ENCODE results near the gene VPS13C.

Gene VPS13C

DNA sequence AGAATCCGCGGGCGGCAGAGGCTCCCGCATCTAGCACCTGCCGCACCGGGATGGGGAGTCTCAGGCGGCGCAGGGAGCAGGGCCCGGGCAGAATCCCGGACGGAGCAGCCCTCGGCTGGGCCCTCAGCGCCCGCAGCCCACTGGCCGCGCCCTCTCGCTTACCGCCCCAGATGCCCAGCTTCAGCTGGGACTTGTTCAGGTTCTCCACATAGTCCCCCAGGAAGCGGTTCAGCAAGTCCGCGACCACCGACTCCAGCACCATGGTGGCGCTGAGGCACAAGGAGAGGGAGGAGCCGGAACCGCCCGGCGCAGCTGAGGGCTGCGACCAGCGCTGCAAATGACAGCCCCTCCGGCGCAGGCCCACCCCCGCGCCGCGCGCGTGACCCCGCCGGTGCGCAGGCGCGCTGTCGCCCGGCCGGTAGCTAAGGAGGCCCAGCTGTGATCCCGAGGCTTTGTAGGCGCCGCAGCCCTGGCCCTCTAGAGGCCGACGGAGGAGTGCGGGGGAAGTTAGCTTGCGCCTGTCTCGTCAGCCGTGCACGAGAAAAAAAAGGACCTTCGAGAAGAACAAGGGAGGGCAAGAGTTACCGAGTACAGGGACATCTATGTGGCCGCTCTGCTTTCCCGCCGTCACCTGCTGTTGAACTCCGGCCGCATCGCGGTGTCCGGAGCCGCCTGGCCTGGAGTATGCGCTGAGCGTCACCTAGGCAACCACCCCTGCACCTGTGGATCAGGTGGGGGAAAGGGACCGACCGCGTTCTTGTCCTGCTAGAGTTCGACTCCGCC is at the start of gene VPS13C:
Gene VPS13C, minus strand, starts transcription at position 335 of the 783 bp plus-strand sequence. Its CDS starts 73 bp downstream, at position 262.
- DNase-seq (ENCODE audit: low read depth), result peak; percentile 87

DNA sequence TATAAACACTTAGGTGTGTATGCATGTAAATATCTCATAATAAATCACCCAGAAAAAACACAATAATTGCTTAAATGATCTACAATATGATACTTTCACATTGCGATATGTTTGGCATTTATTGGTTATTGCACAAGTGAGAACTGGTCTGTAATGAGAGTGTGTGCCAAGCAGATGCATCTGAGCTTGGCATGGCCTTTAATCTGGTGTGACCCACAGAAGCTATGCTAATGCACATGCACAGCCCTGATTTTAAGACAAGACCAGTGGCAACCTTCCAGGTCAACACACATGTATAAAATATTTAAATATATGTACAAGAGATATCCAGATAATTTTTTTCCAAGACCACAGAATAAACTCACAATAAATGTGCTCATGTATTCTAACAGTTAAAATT is 49.2 kb upstream of the VPS13C start:
- no peak for DNase-seq (ENCODE audit: low read depth)

- no peak for DNase-seq (ENCODE audit: low read depth)
Observed at GRCh38 chr15:62108411-62108810, 48.2 kb upstream of the VPS13C start.

- no peak for DNase-seq (ENCODE audit: low read depth)
Observed at GRCh38 chr15:62107571-62108121, 47.4 kb upstream of the VPS13C start.

- DNase-seq (ENCODE audit: low read depth), result no peak
Observed at GRCh38 chr15:62106096-62106495, 45.8 kb upstream of the VPS13C start.

- DNase-seq (ENCODE audit: low read depth), result no peak
Observed at GRCh38 chr15:62105266-62105665, 45.0 kb upstream of the VPS13C start.

GRCh38 chr15:62104846-62105245 is 44.6 kb upstream of the VPS13C start:
- DNase-seq (ENCODE audit: low read depth), result no peak

GRCh38 chr15:62104401-62104800 is 44.2 kb upstream of the VPS13C start:
- DNase-seq (ENCODE audit: low read depth), result no peak

GRCh38 chr15:62103431-62103830 is 43.2 kb upstream of the VPS13C start:
- no peak for DNase-seq (ENCODE audit: low read depth)

- no peak for DNase-seq (ENCODE audit: low read depth)
Observed at GRCh38 chr15:62099094-62099601, 38.9 kb upstream of the VPS13C start.

DNA sequence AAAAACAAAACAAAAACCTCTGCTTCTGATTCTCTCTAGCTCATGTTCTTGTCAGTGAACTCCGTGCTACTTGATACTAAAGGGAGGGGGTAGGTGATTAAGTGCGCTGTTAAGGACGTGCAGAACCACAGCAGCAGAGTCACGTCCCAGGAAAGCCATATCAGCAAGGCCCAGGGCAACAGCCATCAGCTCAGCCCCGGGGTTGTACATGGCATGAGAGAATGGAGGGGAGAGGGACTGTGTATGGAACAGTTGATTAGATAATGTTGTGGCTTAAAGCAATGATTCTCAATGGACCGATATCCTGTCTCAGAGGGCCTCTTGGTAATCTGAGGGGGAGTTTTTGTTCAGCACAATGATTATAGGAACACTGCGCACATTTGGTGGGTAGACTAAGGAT is 34.1 kb upstream of the VPS13C start:
- DNase-seq (ENCODE audit: low read depth), result no peak

GRCh38 chr15:62093809-62094208 is 33.6 kb upstream of the VPS13C start:
- DNase-seq (ENCODE audit: low read depth), result no peak

DNA sequence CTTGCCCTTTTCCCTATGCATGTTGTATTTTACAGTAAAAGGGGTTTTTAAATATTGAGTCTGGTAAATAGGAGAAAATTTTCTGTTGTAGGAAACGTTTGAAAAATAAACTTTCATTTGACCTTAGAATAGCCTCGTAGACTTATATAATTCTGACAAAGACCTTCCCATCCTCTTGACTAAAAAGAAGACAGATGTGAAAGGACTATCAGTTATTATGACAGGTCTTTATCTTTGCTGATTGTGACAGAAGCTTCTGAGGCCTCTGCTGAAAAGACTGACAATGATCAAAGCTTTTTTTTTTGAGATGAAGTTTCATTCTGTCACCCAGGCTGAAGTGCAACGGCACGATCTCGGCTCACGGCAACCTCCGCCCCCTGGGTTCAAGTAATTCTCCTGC is 30.7 kb upstream of the VPS13C start:
- DNase-seq (ENCODE audit: low read depth), result no peak

GRCh38 chr15:62089616-62090015 is 29.4 kb upstream of the VPS13C start:
- DNase-seq (ENCODE audit: low read depth), result no peak

DNA sequence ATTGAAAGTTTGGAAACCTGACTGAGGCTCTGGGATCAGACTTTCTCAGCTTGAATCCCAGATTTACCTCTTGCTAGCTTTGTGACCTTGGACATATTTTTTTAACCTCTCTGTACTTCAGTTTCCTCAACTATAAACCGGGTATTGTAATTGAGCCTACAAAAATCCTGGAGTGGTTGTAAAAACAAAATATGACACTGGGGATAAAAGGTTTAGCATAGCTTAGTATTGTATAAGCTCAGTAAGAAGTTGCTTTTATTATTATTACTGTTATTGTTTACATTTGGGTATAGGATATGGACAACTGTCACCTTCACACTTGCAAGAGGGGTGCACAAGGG is 28.1 kb upstream of the VPS13C start:
- no peak for DNase-seq (ENCODE audit: low read depth)

- DNase-seq (ENCODE audit: low read depth), result no peak
Observed at GRCh38 chr15:62087671-62088352, 27.6 kb upstream of the VPS13C start.

DNA sequence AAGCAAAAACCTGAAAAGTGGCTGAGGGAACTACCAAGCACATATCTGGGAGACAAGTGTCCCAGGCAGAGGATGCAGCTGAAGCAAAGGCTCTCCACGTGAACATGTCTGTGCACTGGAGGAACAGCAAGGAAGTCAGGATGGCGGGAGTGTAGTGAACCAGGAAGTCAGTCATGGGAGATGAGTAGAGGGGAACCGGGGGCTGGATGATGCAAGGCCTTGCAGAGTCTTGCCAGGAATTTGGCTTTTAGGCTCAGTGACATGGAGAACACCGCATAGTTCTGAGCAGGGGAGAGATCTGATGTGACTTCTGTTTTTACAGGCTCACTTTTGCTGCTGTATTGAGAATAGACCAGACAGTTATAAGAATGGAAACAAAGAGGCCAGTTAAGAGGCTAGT is 25.5 kb upstream of the VPS13C start:
- DNase-seq (ENCODE audit: low read depth), result no peak

DNA sequence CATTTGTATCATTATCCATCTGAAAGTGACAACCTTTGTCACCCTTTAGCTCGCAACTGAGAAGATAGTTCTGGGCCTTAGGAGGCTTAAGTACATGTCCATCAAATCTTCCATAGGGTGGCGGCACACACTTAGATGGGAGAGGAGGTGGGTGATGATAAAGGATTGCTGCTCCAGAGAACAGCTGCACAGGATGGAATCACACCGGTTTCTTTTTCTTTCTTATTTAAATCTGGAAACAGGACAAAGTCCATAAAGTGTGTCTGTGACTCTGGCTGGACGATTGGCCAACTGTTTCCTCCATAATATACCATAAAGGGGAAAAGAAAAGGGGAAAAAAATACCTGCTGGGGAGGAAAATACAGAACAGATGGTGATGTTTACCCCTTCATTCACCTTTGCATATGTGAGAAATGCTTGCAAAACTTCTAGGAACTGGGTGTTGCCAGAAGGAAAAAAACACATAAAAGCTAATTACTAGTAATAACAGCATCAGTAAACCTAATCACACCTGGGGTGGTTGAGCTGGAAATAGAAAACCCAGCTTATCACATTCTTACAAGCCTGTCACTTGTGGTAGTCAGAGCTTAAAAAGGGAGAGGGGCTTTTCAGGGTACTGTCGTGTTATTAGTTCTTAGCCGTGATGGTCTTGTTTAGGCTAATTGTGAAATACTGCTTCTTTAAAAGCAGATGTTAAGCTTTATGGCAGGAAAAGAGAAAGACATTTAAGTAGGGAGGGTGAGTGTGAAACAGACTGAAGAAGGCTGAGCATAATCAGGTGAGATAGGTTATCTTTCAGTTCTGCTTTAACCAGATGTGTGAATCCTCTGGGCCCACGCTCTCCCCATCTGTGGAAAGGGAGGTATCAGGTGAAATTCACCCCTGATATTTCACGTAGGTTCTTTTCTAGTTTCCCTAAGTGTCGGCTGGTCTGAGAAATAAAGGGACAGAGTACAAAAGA is 23.2 kb upstream of the VPS13C start:
- DNase-seq (ENCODE audit: low read depth), result no peak

DNA sequence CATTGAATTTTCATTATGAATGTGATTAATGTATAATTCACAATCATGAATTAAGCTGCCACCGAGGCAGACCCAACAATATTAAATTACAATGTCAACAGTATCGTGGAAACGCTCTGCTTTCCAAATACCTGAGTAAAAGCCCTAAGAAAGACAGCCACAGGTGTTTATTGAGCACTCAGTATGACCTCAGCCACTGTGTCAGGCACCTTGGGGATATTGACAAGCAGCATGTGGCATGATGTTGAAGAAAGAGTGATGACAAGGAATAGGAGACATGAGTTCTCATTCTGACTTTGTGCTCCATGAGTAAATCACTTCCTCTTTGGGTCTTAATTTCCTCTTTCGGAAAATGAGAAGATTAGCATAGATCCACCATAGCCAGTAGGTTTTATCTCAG is 19.3 kb upstream of the VPS13C start:
- no peak for DNase-seq (ENCODE audit: low read depth)

DNA sequence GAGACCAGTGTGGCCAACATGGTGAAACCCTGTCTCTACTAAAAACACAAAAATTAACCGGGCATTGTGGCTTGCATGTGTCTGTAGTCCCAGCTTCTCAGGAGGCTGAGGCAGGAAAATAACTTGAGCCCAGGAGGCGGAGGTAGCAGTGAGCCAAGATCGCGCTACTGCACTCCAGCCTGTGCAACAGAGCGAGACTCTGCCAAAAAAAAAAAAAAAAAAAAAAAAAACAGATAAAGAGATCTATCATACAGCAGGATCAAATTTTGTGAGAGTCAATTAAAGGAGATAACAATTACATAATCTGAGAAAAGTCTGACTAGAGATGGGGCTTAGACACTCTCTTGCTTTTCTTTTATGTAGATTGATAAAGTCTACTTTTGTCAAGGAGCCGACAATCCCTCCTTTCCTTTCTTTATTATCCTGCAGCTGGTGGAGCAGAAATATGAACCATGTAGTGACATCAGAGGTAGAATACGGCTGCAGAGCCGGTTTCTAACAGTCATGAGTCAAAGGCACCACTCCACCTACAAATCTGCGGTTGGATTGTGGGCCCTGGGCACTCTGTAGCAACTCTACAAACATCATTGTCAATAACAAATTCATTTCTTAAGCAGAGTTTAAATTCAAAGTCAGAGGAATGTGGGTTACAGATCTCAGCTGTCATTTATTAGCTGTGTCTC is 15.5 kb upstream of the VPS13C start:
- no peak for DNase-seq (ENCODE audit: low read depth)

DNA sequence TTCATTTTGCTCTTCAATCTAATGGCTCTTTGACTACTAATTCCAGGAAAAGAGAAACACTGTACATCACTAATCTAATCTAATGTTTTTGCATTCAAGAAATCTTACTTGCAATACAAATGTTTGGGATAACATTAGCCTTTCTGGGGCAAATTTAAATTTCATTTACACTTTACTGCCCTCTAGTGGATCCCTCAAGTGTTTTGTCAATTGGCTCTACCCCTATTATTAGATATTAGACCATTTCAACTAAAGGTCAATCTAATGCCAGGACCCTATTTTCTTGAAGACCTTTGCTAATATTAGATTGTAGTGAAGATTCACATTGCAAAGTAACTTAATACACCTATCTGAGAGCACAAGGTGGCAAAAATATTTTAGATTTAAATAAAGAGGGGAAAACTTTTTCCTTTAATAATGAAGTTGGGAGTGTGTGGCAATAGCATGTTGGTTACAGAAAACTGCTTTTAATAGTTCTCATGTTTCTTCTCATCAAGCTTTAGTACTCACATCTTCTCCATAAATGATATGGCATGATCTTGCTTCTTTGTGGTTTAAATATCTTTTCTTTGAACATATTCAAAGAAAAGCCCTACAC is 11.6 kb upstream of the VPS13C start:
- no peak for DNase-seq (ENCODE audit: low read depth)
